ENCODE measurements around the gene CD109.

Gene CD109

GRCh38 chr6:73743556-73743955 is 47.6 kb downstream of the CD109 start:
- Histone ChIP-seq H2AFZ (ENCODE audit: low read depth, low read length) (no peak overlapping the region), H3K36me3 (ENCODE audit: insufficient read depth, low read length) (no peaks in the 10 kb centered on the region), H3K4me3 (ENCODE audit: low read length) (no peak overlapping the region), H3K9me3 (ENCODE audit: low read length) (no peaks in the 10 kb centered on the region), H3K27me3 (ENCODE audit: insufficient read depth, low read length) (peaks cover 6% of the 10 kb centered on the region), H3K4me1 (ENCODE audit: insufficient read depth, low read length) (no peaks in the 10 kb centered on the region)

- no peaks in the 10 kb centered on the region for H3K4me1 ChIP-seq (ENCODE audit: insufficient read depth, low read length)
- no peak overlapping the region for H3K4me3 ChIP-seq (ENCODE audit: low read length)
- no peaks in the 10 kb centered on the region for H3K9me3 ChIP-seq (ENCODE audit: low read length)
- H3K27me3 ChIP-seq (ENCODE audit: insufficient read depth, low read length), result peaks cover 6% of the 10 kb centered on the region
- no peak overlapping the region for H2AFZ ChIP-seq (ENCODE audit: low read depth, low read length)
- H3K36me3 ChIP-seq (ENCODE audit: insufficient read depth, low read length), result no peaks in the 10 kb centered on the region
Measured at GRCh38 chr6:73746787-73747186, 50.8 kb downstream of the CD109 start.

- no peaks in the 10 kb centered on the region for H3K9me3 ChIP-seq (ENCODE audit: low read length)
- H3K4me3 ChIP-seq (ENCODE audit: low read length), result no peak overlapping the region
Measured at GRCh38 chr6:73747289-73747688, 51.3 kb downstream of the CD109 start.

GRCh38 chr6:73752943-73753342 is 56.9 kb downstream of the CD109 start:
- Histone ChIP-seq H3K4me1 (ENCODE audit: insufficient read depth, low read length) (no peaks in the 10 kb centered on the region), H3K4me3 (ENCODE audit: low read length) (no peak overlapping the region), H3K9me3 (ENCODE audit: low read length) (no peaks in the 10 kb centered on the region), H3K27me3 (ENCODE audit: insufficient read depth, low read length) (no peaks in the 10 kb centered on the region), H3K36me3 (ENCODE audit: insufficient read depth, low read length) (no peaks in the 10 kb centered on the region), H2AFZ (ENCODE audit: low read depth, low read length) (no peak overlapping the region)

More at GRCh38 chr6:73747289-73747688, 51.3 kb downstream of the CD109 start:
- no peak overlapping the region for H2AFZ ChIP-seq (ENCODE audit: low read depth, low read length)
- H3K4me1 ChIP-seq (ENCODE audit: insufficient read depth, low read length), result no peaks in the 10 kb centered on the region
- H3K27me3 ChIP-seq (ENCODE audit: insufficient read depth, low read length), result peaks cover 6% of the 10 kb centered on the region
- no peaks in the 10 kb centered on the region for H3K36me3 ChIP-seq (ENCODE audit: insufficient read depth, low read length)

DNA sequence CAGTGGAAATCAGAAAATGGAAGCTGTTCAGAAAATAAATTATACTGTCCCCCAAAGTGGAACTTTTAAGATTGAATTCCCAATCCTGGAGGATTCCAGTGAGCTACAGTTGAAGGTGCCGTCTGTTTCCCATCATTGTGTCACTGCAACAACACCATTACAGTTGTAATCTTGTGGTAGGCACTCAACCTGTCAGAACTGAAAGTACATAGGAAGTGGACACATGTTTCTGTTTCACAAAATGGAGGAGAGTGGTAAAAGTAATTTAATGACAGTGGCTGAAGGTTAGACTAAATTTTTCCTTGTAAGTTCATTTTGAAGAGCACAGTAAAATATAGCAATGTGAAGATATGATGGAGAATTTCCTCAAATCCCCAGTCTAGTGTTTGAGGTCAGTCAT is 70.0 kb downstream of the CD109 start:
- Histone ChIP-seq H3K27me3 (ENCODE audit: insufficient read depth, low read length) (no peaks in the 10 kb centered on the region), H2AFZ (ENCODE audit: low read depth, low read length) (no peak overlapping the region), H3K9me3 (ENCODE audit: low read length) (no peaks in the 10 kb centered on the region), H3K4me3 (ENCODE audit: low read length) (no peak overlapping the region), H3K36me3 (ENCODE audit: insufficient read depth, low read length) (no peaks in the 10 kb centered on the region), H3K4me1 (ENCODE audit: insufficient read depth, low read length) (no peaks in the 10 kb centered on the region)

GRCh38 chr6:73768558-73768957 is 72.6 kb downstream of the CD109 start:
- Histone ChIP-seq H3K9me3 (ENCODE audit: low read length) (no peaks in the 10 kb centered on the region), H3K27me3 (ENCODE audit: insufficient read depth, low read length) (no peaks in the 10 kb centered on the region), H2AFZ (ENCODE audit: low read depth, low read length) (no peak overlapping the region), H3K36me3 (ENCODE audit: insufficient read depth, low read length) (no peaks in the 10 kb centered on the region), H3K4me1 (ENCODE audit: insufficient read depth, low read length) (no peaks in the 10 kb centered on the region), H3K4me3 (ENCODE audit: low read length) (no peak overlapping the region)

DNA sequence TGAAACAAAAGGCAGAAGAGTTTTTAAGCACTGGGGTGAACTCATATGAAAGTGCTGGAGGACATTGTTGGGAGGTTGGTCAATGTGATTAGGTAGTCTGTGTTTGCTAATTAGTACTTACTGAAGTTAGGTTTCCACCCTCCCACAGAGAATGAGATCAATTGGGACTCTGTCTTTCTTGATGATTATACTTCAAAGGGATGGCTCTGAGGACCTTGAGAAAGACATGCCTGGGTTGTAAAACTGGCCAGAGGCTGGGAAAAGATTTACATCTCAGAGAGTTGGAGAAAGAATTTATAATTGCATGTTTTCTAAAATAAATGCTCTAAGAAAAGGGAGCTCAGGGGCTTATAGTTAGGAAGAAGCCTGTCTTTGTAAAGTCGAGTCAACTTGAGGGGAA is 74.0 kb downstream of the CD109 start:
- Histone ChIP-seq H3K36me3 (ENCODE audit: insufficient read depth, low read length) (no peaks in the 10 kb centered on the region), H3K9me3 (ENCODE audit: low read length) (no peaks in the 10 kb centered on the region), H3K27me3 (ENCODE audit: insufficient read depth, low read length) (no peaks in the 10 kb centered on the region), H3K4me3 (ENCODE audit: low read length) (no peak overlapping the region), H2AFZ (ENCODE audit: low read depth, low read length) (no peak overlapping the region), H3K4me1 (ENCODE audit: insufficient read depth, low read length) (no peaks in the 10 kb centered on the region)

- no peaks in the 10 kb centered on the region for H3K9me3 ChIP-seq (ENCODE audit: low read length)
- no peak overlapping the region for H3K4me3 ChIP-seq (ENCODE audit: low read length)
- H2AFZ ChIP-seq (ENCODE audit: low read depth, low read length), result no peak overlapping the region
- no peaks in the 10 kb centered on the region for H3K27me3 ChIP-seq (ENCODE audit: insufficient read depth, low read length)
- H3K36me3 ChIP-seq (ENCODE audit: insufficient read depth, low read length), result no peaks in the 10 kb centered on the region
- H3K4me1 ChIP-seq (ENCODE audit: insufficient read depth, low read length), result no peaks in the 10 kb centered on the region
Measured at GRCh38 chr6:73774311-73774774, 78.3 kb downstream of the CD109 start.

DNA sequence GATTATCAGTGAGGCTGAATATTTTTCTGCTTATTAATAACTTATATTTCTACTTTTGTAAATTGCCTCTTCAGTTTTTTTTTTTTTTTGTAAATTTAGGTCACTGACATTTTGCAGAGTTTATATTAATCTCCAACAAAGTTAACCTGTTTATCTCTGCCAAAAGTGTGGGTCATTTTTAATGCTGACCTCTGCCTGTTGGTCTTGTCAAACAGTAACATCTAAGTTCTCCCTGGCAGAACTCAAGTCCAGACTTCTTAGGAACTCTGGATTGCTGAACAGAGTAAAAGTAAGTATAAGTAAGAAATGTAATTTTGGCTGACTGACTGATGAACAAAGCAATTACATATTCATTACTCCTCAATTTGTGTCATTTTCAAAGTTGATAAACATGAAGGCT is 83.9 kb downstream of the CD109 start:
- no peaks in the 10 kb centered on the region for H3K27me3 ChIP-seq (ENCODE audit: insufficient read depth, low read length)
- H3K4me3 ChIP-seq (ENCODE audit: low read length), result no peak overlapping the region
- no peaks in the 10 kb centered on the region for H3K36me3 ChIP-seq (ENCODE audit: insufficient read depth, low read length)
- no peak overlapping the region for H2AFZ ChIP-seq (ENCODE audit: low read depth, low read length)
- H3K9me3 ChIP-seq (ENCODE audit: low read length), result no peaks in the 10 kb centered on the region
- no peaks in the 10 kb centered on the region for H3K4me1 ChIP-seq (ENCODE audit: insufficient read depth, low read length)

- H3K4me3 ChIP-seq (ENCODE audit: low read length), result no peak overlapping the region
- no peaks in the 10 kb centered on the region for H3K9me3 ChIP-seq (ENCODE audit: low read length)
- no peaks in the 10 kb centered on the region for H3K36me3 ChIP-seq (ENCODE audit: insufficient read depth, low read length)
- H3K27me3 ChIP-seq (ENCODE audit: insufficient read depth, low read length), result no peaks in the 10 kb centered on the region
- H3K4me1 ChIP-seq (ENCODE audit: insufficient read depth, low read length), result no peaks in the 10 kb centered on the region
- no peak overlapping the region for H2AFZ ChIP-seq (ENCODE audit: low read depth, low read length)
Measured at GRCh38 chr6:73782911-73783310, 86.9 kb downstream of the CD109 start.

GRCh38 chr6:73784726-73785505 is 88.9 kb downstream of the CD109 start:
- no peaks in the 10 kb centered on the region for H3K9me3 ChIP-seq (ENCODE audit: low read length)
- no peaks in the 10 kb centered on the region for H3K36me3 ChIP-seq (ENCODE audit: insufficient read depth, low read length)
- H3K27me3 ChIP-seq (ENCODE audit: insufficient read depth, low read length), result no peaks in the 10 kb centered on the region
- no peak overlapping the region for H3K4me3 ChIP-seq (ENCODE audit: low read length)
- H2AFZ ChIP-seq (ENCODE audit: low read depth, low read length), result no peak overlapping the region
- H3K4me1 ChIP-seq (ENCODE audit: insufficient read depth, low read length), result no peaks in the 10 kb centered on the region

DNA sequence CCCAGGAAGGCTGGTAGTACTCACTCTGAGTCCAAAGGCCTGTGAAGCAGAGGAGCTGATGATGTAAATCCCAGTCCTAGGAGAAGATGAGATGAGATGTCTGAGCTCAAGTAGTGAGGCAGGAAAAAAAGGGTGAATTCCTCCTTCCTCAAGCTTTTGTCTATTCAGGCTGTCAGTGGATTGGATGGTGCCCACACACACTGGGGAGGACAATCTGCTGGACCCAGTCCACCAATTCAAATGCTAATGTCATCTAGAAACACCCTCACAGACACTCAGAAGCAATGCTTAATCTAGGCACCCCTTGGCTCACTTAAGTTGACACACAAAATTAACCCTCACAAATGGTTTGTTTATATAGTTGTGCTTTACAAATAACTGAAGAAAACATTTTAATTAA is 94.6 kb downstream of the CD109 start:
- Histone ChIP-seq H3K4me1 (ENCODE audit: insufficient read depth, low read length) (peaks cover 6% of the 10 kb centered on the region), H3K4me3 (ENCODE audit: low read length) (no peak overlapping the region), H3K36me3 (ENCODE audit: insufficient read depth, low read length) (no peaks in the 10 kb centered on the region), H2AFZ (ENCODE audit: low read depth, low read length) (no peak overlapping the region), H3K9me3 (ENCODE audit: low read length) (no peaks in the 10 kb centered on the region), H3K27me3 (ENCODE audit: insufficient read depth, low read length) (no peaks in the 10 kb centered on the region)

GRCh38 chr6:73791336-73791735 is 95.3 kb downstream of the CD109 start:
- Histone ChIP-seq H3K36me3 (ENCODE audit: insufficient read depth, low read length) (no peaks in the 10 kb centered on the region), H2AFZ (ENCODE audit: low read depth, low read length) (no peak overlapping the region), H3K4me3 (ENCODE audit: low read length) (no peak overlapping the region), H3K27me3 (ENCODE audit: insufficient read depth, low read length) (no peaks in the 10 kb centered on the region), H3K4me1 (ENCODE audit: insufficient read depth, low read length) (peaks cover 6% of the 10 kb centered on the region), H3K9me3 (ENCODE audit: low read length) (no peaks in the 10 kb centered on the region)

DNA sequence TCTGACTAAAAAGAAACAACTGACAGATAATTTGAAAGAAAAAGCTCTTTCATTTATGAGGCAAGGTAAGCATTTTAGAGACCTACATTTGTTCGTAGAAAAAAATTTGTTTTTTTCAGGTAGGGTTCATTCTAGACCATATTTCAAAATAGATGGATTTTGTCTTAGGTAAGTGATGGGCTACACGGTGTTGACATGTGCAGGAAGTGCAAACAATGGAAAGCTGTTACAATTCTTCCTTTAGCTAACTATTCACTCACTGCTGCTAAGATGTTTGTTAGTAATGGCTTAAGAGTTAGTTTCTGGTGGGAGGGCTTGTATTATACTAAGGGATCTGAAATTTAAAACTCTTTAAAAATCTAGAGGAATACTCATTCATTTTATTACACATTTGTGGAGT is 96.7 kb downstream of the CD109 start:
- Histone ChIP-seq H3K4me1 (ENCODE audit: insufficient read depth, low read length) (peaks cover 6% of the 10 kb centered on the region), H3K4me3 (ENCODE audit: low read length) (no peak overlapping the region), H2AFZ (ENCODE audit: low read depth, low read length) (no peak overlapping the region), H3K9me3 (ENCODE audit: low read length) (no peaks in the 10 kb centered on the region), H3K36me3 (ENCODE audit: insufficient read depth, low read length) (no peaks in the 10 kb centered on the region), H3K27me3 (ENCODE audit: insufficient read depth, low read length) (no peaks in the 10 kb centered on the region)

Measured in neuron (in vitro differentiated cells).